LoVo (cell line): Measurements from ENCODE around the gene GNG13.
"Not testable (repeated sequence)": the region's sequence is repeated elsewhere in the genome, so short reads cannot be mapped to it uniquely, and the experiment has no call there.

Source experiments
- DNase-seq: peaks from one replicate; pipeline ENCODE4 v3.0.0-alpha.2; 2016; ENCODE audit warnings: low spot score

The GNG13 gene

GRCh38 chr16:831571-832413, 31.3 kb upstream of the GNG13 start:
- DNase-seq = no peak

GRCh38 chr16:830871-831570, 30.5 kb upstream of the GNG13 start:
- DNase-seq = no peak

GRCh38 chr16:830107-830870, 29.8 kb upstream of the GNG13 start:
- no peak for DNase-seq

- no peak for DNase-seq
These were observed 28.4 kb upstream of the GNG13 start for GRCh38 chr16:828891-829290.

- DNase-seq = no peak
These were observed 27.0 kb upstream of the GNG13 start for GRCh38 chr16:827513-827912.

GRCh38 chr16:825341-826061, 25.0 kb upstream of the GNG13 start:
- DNase-seq = no peak

GRCh38 chr16:824601-825000, 24.1 kb upstream of the GNG13 start:
- no peak for DNase-seq

- no peak for DNase-seq
These were observed 23.7 kb upstream of the GNG13 start for GRCh38 chr16:824194-824593.

GRCh38 chr16:822909-823297, 22.4 kb upstream of the GNG13 start:
- DNase-seq = no peak

- DNase-seq = no peak
These were observed 21.8 kb upstream of the GNG13 start for GRCh38 chr16:822174-822908.

- no peak for DNase-seq
These were observed 21.2 kb upstream of the GNG13 start for GRCh38 chr16:821751-822150.

GRCh38 chr16:820748-821147, 20.2 kb upstream of the GNG13 start:
- DNase-seq = no peak

GRCh38 chr16:820044-820408, 19.5 kb upstream of the GNG13 start:
- not testable (repeated sequence) for DNase-seq

GRCh38 chr16:819336-820043, 19.0 kb upstream of the GNG13 start:
- no peak for DNase-seq

- DNase-seq = no peak
These were observed 18.1 kb upstream of the GNG13 start for GRCh38 chr16:818592-818991.

- DNase-seq = no peak
These were observed 17.6 kb upstream of the GNG13 start for GRCh38 chr16:818132-818531.

GRCh38 chr16:817001-817906, 16.7 kb upstream of the GNG13 start:
- no peak for DNase-seq

GRCh38 chr16:815861-816260, 15.3 kb upstream of the GNG13 start:
- DNase-seq = no peak

GRCh38 chr16:814974-815373, 14.4 kb upstream of the GNG13 start:
- DNase-seq = no peak

GRCh38 chr16:813916-814412, 13.4 kb upstream of the GNG13 start:
- DNase-seq = no peak
